ENCODE data around the gene HSF5. TPM values are rescaled to one million over a fixed set of nuclear protein-coding genes. Genes with fewer than 3 reads are reported as not detected.
A peak's percentile ranks its signal among the peaks of the same experiment; 100 is the strongest.

HSF5 gene
- total RNA-seq, 1 experiment from 2014 or later = not detected

GRCh38 chr17:58513965-58514769 lies 26.0 kb upstream of the HSF5 start, which contains the start of gene MTMR4:
Gene MTMR4 (minus strand): TSS chr17:58514638. CDS start chr17:58514407, 231 bp downstream.
- no peak for TF ChIP-seq CTCF (IDR thresholded peaks at IDR 0.05; ENCODE audit: unreplicated experiment)
- peak within 1 kb of the TSS; percentile 81 for H3K4me3 Mint-ChIP-seq (ENCODE audit: unreplicated experiment)
- intact Hi-C loops (cut with micrococcal nuclease) = no loop called here
- no TSS peak for BruUV-seq (replicated peaks)
- no peaks in the 10 kb centered on the region for H3K9me3 Mint-ChIP-seq (ENCODE audit: unreplicated experiment)
- peaks cover 23% of the 10 kb centered on the region for H3K4me1 Mint-ChIP-seq (ENCODE audit: insufficient read depth, unreplicated experiment)
- H3K36me3 Mint-ChIP-seq (ENCODE audit: insufficient read depth, unreplicated experiment) = peaks cover 39% of the 10 kb centered on the region
- ChIA-PET CTCF (interaction anchor here (0.7 to 1.8 kb wide), 6 partner anchors 64 to 228 kb away, joined by 3 to 5 read pairs (median 3); no protein-coding TSS in a partner anchor), POLR2A (interaction anchor here (0.7 to 4.0 kb wide), 8 partner anchors 98 to 924 kb away, joined by 3 to 35 read pairs (median 4); partner anchors contain the start of genes RAD51C, RNF43, SUPT4H1 and TEX14)
- peak within 1 kb of the TSS; percentile 84 for H3K27ac Mint-ChIP-seq (ENCODE audit: low read depth, unreplicated experiment)
- DNase-seq (ENCODE audit: unreplicated experiment) = peak; percentile 85
- no peaks in the 10 kb centered on the region for H3K27me3 Mint-ChIP-seq (ENCODE audit: insufficient read depth, unreplicated experiment)

- TF ChIP-seq CTCF (IDR thresholded peaks at IDR 0.05; ENCODE audit: unreplicated experiment) = no peak
- no TSS peak for BruUV-seq (replicated peaks)
- H3K4me1 Mint-ChIP-seq (ENCODE audit: insufficient read depth, unreplicated experiment) = peaks cover 23% of the 10 kb centered on the region
- no peaks in the 10 kb centered on the region for H3K27me3 Mint-ChIP-seq (ENCODE audit: insufficient read depth, unreplicated experiment)
- intact Hi-C loops (cut with micrococcal nuclease) = no loop called here
- DNase-seq (ENCODE audit: unreplicated experiment) = no peak
- H3K9me3 Mint-ChIP-seq (ENCODE audit: unreplicated experiment) = no peaks in the 10 kb centered on the region
- H3K4me3 Mint-ChIP-seq (ENCODE audit: unreplicated experiment) = peak overlapping the region; percentile 81
- peaks cover 43% of the 10 kb centered on the region for H3K36me3 Mint-ChIP-seq (ENCODE audit: insufficient read depth, unreplicated experiment)
- H3K27ac Mint-ChIP-seq (ENCODE audit: low read depth, unreplicated experiment) = peak overlapping the region; percentile 84
- POLR2A ChIA-PET = interaction anchor here (0.8 to 4.0 kb wide), 4 partner anchors 97 to 295 kb away, joined by 3 to 35 read pairs (median 12); partner anchors contain the start of genes RNF43 and SUPT4H1
- CTCF ChIA-PET = interaction anchor here (0.7 to 1.2 kb wide), 2 partner anchors 67 to 98 kb away, joined by 3 read pairs; no protein-coding TSS in a partner anchor
Observed at GRCh38 chr17:58513267-58513964, 25.2 kb upstream of the HSF5 start.

GRCh38 chr17:58510075-58510474 lies 21.9 kb upstream of the HSF5 start:
- no peak for DNase-seq (ENCODE audit: unreplicated experiment)
- Mint-ChIP-seq H3K4me3 (ENCODE audit: unreplicated experiment) (no peak overlapping the region), H3K27me3 (ENCODE audit: insufficient read depth, unreplicated experiment) (no peaks in the 10 kb centered on the region), H3K9me3 (ENCODE audit: unreplicated experiment) (no peaks in the 10 kb centered on the region), H3K4me1 (ENCODE audit: insufficient read depth, unreplicated experiment) (peaks cover 15% of the 10 kb centered on the region), H3K36me3 (ENCODE audit: insufficient read depth, unreplicated experiment) (peaks cover 55% of the 10 kb centered on the region), H3K27ac (ENCODE audit: low read depth, unreplicated experiment) (no peak overlapping the region)
- no TSS peak for BruUV-seq (replicated peaks)
- TF ChIP-seq CTCF (IDR thresholded peaks at IDR 0.05; ENCODE audit: unreplicated experiment) = no peak
- intact Hi-C loops (cut with micrococcal nuclease) = no loop called here
- ChIA-PET POLR2A (interaction anchor here (0.7 kb wide), 1 partner anchor 62 kb away, joined by 3 read pairs; no protein-coding TSS in a partner anchor), CTCF (interaction anchor here (0.6 kb wide), 1 partner anchor 1011 kb away, joined by 3 read pairs; no protein-coding TSS in a partner anchor)

Measured in MCF 10A (cell line).